HG03457 (cell line): Measurements from ENCODE around the gene RTTN.
A peak's percentile ranks its signal among the peaks of the same experiment; 100 is the strongest.
"Not testable (repeated sequence)": the region's sequence is repeated elsewhere in the genome, so short reads cannot be mapped to it uniquely, and the experiment has no call there.

Source experiments
- ATAC-seq: cut with Tn5 transposase; IDR thresholded peaks from one replicate; pipeline ENCODE4 v1.9.1; 2021; ENCODE audit warnings: moderate number of reproducible peaks; ENCODE audit not compliant: unreplicated experiment

RTTN gene

DNA sequence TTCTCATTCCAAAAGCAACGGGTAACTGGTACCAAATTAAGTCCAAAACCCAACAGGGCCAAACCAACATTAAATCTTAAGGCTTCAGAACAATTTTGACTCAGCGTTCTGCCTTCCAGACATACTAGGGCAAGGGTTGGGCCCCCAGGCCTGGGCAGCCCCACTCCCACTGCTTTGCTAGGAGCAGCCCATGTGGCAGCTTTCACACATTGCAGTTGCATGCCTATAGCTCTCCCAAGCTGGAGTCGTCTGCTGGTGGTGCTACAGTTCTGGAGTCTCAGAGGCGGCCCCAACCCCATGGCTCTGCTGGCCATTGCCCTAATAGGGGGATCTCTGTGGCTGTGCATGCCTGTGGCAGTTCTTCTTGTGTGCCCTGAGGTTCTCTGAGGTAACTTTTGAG lies 220.2 kb downstream of the RTTN start:
- no peak for ATAC-seq

DNA sequence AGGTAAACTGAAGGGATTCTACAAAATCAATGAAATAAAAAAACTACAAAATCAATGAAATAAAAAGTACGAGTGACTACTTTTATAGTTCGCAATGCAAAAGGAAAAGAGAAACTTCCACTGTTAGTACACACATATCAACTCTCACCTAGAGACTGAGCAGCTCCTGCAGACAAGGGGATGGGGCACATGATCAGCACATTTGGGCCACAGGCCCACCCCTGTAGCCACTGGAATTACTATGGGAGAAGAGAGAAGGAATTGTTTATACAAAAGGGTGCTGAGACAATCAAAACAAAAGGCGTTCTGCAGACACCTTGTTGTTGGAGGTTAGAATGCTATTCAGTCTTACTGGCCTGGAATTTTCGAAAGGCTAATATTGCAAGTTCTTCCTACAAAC lies 223.1 kb downstream of the RTTN start:
- no peak for ATAC-seq

DNA sequence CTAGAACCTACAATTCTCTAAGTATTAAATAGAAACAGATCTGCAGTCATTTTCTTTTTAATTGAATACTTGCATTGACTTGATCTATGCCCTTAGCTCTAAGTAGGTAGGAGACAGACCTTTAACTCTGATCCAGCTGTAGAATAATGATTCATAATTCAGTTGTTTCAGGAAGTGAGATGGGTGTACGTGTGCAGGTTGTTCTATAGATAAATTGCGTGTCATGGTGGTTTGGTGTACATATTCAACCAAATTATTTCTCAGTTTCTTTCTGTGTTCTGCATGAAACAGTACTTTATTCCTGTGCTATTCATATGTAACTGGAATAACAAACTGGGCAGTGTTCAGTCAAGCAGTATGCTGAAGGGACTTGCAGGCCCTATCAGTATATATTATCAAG lies 223.5 kb downstream of the RTTN start:
- ATAC-seq = peak; percentile 44

DNA sequence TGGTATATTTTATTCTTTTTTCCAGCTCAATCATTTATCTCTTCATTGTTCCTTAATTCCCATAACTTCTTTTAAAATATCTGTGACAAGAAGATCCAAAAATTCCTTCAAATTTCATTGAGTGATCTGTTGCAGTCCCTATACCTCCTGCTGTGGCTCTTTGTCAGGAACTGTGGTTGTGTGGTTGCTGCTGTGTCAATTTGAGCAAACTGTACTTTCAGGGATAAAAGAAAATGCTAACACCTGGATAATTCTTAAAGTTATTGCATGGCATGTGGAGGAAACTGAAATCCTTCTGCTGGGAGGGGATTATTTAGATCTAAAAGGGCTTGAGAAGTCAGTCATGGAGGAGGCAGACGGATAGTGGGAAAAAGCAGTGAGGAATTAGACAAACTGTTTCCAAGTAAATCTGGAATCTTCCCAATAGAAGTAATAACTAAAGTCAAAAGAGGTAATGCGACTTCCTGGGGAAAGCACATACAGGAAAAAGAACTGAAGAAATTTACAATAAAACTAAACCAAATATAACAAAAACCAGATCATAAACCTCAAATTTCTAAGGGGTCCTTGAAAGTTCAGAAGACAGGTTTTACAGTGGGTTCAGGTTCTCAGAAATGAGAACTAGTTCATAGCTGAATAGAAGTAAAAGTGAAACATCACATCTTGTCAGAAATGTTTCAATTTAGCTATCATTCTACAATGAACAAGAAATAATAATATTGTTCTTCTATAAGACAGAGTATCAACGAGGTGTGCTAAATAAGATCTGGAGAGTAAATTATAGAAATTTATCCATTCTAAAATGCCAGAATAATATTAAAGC lies 224.3 kb downstream of the RTTN start:
- no peak for ATAC-seq

DNA sequence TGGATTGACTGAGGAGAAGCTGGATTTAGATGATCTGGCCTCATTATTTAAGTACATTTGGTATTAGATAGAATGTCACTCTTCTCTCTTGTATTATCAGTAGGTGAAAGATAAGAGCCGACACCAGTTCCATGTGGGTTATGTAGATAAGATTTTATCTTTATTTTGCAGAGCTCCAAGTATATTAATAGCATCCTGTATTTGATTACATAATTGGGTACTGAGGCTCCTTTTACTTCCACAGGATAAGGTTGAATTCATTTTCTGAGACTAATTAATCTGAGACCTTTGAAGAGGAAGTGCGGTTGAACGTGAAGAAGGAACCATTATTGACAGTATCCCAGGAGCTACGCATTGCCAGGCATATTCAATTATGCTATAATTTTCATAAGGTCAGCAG lies 225.0 kb downstream of the RTTN start:
- ATAC-seq = no peak

DNA sequence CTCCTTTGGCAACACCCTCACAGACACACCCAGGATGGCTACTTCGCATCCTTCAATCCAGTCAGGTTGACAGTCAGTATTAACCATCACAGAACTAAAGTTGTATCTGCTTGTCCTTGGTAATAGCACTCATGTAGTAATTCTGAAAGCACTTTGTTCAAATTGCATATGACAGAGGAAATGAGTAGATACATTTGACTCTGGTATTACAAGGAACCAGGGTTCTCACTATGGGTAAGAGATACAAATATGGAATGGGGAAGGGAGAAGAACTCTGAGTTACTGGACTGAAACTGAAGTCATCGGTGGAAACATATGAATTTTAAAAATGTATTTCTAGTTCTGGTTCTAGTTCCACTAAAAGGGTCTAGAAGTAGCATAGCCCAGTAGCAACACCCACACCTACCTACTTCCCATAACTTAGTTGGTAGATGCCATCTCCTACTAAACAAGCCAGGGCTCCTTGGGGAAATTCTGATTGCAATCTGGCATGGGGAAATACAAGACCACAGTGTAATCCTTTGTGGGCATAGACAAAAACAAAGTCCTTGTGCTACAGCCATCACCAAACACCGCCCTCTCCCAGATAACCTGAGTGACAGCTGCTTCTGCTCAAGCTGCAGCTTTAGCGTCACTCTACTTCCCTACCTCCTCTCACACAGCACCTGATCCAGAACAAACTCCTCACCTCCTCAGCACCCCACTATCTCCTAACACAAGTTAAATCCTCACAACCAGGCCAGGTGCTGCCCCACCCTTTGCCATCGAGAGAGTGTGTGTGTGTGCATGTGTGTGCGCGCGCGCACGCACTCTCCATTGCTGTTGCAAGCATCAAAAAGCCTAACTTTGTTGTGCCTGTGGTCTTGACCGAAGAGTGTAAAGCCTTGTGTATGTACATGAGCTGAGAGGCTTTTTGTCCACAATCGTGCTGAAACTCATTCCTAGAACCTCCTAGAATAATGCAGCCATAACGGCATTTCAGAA lies 226.5 kb downstream of the RTTN start:
- peak; percentile 63 for ATAC-seq

DNA sequence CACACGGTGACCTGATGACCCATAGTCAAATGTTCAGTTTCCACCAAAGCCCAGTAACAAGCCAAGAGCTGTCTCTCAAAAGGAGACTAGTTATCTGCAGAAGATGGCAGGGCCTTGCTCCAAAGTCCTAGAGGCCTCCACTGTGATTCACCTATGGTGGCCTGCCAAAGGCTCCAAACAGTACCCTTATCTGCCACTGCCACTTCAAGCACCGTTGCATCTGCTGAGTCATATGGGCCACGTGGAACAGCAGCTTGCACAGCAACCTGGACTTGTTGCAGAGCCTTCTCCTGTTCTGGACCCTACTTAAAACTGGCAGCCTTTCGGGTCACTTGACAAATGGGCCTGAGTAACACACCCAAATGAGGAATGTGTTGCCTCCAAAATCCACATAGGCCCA lies 230.2 kb downstream of the RTTN start:
- ATAC-seq = not testable (repeated sequence)

DNA sequence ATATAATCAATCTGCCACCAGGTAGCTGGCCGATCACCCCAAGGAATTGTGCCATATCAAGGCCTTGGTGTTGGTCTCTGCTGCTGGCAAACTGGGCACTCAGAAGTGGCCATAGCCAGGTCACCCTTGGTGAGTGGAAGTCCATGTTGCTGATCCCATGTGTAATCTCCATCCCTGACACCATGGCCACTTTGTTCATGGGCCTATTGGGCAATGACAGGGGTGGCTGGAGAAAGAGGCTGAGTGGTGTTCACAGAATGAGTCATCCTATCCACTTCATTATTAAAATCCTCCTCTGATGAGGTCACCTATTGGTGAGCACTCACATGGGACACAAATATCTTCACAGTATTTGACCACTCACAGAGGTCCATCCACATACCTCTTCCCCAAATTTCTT lies 231.1 kb downstream of the RTTN start:
- no peak for ATAC-seq

DNA sequence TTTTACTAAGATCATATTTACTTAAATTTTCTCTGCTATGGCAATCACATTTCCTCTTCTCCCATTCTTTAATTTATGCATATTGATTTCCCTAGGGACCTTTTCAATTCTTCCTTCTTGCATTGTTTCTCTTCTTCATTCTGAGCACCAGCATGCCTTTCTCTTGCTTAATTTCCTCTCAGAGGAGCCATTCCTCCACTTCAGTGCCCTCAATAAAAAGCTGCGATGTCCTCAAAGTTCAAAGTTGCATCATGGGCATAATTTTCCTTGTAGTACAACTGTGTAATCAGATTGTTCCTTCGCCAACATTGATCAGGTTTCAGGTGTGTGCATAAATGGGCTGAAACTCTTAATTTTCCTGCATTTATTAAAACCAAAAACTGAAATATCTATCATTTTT lies 236.0 kb downstream of the RTTN start:
- ATAC-seq = no peak

DNA sequence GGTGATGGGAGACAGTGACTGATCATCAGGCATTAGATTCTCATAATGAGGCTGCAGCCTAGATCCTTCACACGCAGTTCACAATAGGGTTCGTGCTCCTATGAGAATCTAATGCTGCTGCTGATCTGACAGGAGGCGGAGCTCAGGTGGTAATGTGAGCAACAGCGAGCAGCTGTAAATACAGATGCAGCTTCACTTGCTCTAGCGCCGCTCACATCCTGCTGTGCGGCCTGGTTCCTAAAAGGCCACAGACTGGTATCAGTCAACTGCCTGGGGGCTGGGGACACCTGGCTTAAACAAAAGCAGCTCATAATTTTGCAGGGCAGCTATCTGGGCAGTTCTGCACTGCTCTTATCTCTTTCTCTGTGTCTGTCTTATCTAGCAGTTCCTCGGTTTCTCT lies 237.4 kb downstream of the RTTN start:
- peak; percentile 84 for ATAC-seq

DNA sequence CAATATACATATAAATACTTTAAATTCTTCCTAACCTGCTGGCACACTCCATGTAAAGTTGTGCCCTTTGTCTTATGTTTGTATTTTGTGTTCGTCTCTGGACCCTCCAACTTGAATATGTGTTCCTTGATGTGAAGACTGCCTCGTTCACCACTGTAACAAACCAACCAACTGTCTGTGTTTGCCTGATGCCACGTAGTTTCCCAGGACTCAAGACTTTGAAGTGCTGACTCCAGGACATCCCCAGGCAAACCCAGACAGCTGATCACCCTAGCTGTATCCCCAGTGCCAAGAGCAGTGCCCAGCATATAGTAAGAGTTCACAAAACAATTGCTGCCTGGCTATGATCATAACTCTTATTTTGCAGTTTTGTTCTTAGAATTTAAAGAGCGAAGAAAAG lies 242.3 kb downstream of the RTTN start:
- ATAC-seq = no peak

DNA sequence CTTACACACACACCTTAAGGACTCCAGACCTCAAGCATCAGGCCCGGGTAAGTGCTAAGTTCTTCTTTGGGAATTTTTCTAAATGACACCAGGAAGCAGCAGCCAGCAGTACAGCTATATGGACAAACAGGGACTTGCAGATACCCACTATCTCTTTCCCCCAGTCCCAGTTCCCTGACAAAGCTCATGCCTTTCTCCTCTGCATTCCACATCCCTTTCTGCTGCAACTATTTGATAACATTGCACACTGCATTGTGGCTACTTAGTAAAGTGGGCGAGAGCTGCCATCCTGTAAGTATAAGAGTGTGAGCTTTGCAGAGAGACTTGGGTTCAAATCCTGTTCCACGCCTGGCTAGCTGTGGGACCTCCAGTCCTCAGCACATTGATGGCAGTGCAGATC lies 243.8 kb downstream of the RTTN start:
- ATAC-seq = no peak

DNA sequence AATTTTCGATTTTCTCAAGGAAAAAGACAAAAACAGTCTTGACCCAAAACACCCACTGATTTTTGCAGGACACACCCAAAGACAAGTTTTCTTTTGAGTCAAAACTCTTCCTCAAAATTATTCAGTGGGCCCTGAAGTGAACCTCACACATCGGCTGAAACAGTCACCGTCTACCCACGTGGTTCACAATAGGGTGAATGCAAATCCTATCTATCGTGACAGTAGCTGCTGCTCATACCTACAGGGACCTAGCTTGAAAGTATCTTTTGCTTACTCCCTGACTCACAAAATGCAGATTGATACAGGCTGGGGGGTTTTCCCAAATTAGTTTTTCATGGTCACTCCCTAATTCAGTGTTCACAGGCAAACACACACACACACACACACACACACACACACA lies 247.1 kb downstream of the RTTN start:
- ATAC-seq = peak; percentile 59

DNA sequence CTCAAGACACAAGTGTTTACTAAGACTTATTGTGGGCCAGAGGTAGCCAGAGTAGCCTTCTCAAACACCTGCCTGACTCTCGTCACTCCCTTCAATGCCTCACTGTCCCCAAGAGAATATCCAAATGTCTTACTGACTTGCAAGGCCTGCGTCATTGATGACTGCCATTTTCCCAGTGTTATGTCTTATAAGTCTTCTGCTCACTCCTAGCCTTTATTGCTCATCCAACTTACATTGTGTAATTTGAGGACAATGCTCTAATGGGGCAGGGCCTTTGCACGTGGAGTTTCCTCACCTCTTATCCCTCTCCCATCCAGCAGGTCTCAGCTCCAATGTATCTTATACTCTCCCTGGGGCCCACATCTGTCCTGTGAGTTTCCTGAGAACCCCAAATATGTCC lies 247.7 kb downstream of the RTTN start:
- no peak for ATAC-seq

DNA sequence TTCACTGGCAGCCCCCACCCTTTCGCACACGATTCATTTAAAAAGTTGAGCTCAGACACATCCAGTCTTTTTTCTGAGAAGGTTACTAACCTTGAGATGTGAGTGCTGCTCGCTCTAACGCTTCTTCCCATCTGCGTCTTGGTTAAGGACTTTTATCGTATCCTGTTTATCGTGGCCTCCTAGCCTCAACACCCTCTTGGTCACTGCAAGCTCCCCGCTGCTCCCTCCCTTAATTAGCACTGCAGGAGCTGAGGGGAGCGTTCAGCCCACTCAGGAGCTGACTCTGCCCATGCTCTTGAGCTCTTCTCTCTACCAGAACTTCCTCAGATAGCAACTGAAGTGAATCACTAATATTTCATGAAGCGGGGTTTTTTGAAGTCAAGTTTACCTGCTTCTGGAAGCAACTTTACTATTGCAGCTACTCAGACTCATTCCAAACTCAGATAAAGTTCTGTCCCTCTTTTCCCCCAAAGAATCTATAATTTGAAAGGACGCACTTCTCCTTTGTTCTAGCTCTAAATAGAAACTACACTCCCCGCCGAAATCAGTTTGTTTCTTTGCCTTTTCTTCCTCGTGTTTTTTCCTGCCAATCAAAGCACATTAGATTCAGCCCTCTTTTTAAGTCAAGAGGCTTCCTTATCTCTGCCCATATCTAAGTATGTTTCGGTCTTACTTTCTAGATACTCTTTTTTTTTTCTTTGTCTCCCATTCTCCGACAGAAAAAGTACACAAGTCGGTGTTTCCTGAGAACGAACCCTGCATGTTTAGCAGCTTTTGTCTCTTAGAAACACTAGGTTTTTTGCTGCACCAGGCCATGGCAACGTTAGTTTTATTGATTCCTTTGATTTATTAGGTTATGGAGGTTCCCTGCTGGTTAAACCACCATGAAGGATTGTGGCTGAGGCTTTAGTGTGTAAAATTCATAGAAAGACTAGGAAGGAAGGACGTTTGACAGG lies 248.5 kb downstream of the RTTN start:
- no peak for ATAC-seq

DNA sequence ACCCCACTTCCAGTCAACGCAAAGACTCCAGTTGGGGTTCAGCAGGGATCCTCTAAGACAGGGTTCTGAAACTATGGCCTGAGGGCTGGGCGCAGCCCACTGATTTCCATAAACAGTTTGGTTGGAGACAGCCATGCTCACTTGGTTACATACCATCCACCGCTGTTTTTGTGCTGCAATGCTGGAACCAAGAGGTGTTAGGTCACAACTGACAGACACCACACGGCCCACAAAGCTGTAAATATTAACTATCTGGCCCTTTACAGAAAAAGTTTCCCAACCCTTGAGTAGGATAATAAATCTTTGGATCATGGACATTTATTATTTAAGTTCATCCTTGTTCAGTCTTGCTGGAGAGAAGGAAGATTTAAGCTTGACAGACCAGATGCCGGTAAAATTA lies 249.4 kb downstream of the RTTN start:
- no peak for ATAC-seq

DNA sequence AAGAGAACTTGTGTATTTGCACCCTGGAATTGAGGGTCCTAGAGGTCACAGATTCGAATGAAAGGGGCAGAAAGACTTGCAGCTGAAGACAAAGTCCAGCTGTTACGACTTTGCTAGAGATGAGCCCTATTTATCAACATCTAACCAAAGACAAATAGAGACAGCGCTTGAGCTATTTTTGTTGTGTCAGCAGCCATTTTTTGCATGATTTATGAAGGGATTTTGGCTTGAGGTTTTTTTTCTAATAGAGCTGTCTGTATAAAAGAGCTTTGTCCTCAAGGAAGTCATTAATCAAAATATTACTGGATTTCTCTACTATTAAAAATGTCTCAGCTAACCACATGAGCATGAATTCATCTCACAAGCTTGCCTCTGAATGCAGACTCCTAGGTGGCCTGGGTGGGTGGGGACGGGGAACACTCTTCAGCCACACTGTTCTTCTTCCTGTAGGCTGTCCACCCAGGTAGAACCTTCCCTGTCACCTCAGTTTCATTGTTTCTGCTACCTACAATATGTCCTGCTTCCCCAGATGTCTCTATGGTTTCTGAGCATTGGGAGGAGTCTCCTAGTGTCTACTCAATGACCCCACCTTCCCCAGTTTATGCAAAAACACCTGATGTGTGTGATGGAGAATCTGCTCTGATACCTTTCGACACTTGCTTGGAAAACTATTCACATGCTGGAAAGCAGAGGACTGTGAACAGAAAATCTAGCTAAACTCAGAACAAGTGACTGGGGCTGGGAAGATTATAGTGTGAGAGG lies 250.6 kb downstream of the RTTN start:
- no peak for ATAC-seq

DNA sequence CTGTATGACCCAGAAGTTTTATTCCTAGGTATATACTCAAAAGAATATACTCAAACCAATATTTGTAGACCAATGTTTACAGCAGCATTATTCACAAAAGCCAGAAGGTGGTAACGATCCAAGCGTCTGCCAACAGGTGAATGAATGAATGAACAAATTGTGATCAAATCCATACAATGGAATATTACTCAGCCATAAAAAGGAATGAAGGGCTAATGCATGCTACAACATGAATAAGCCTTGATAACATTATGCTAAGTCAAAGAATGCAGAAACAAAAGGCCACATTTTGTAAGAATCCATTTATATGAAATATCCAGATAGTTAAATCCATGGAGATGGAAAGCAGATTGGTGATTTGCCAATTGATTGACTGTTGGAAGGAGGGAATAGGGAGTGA lies 252.3 kb downstream of the RTTN start:
- ATAC-seq = no peak
